GM12872 (cell line): ENCODE data around the gene ITCH.

Source experiments
- TF ChIP-seq, protein P1 (sequence below): IDR thresholded peaks from 3 replicates; pipeline ENCODE4 v1.5.1; 2011; ENCODE audit warnings: low read depth, mild to moderate bottlenecking, low read length, moderate library complexity; ENCODE audit not compliant: insufficient read depth

The ITCH gene

DNA sequence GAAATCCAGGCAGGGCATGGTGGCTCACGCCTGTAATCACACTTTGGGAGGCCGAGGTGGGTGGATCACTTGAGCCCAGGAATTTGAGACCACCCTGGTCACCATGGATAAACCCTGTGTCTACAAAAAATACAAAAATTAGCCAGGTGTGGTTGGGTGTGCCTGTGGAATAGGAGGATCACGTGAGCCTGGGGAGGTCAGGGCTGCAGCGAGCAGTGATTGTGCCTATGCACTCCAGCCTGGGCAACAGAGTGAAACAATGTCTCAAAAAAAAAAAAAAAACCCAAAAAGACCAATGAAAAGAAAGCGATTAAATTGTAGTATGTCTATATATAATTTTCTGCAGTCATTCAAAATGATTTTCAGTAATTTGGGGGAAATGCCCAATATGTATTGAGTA lies 70.3 kb downstream of the ITCH start:
- TF ChIP-seq, protein P1, sequence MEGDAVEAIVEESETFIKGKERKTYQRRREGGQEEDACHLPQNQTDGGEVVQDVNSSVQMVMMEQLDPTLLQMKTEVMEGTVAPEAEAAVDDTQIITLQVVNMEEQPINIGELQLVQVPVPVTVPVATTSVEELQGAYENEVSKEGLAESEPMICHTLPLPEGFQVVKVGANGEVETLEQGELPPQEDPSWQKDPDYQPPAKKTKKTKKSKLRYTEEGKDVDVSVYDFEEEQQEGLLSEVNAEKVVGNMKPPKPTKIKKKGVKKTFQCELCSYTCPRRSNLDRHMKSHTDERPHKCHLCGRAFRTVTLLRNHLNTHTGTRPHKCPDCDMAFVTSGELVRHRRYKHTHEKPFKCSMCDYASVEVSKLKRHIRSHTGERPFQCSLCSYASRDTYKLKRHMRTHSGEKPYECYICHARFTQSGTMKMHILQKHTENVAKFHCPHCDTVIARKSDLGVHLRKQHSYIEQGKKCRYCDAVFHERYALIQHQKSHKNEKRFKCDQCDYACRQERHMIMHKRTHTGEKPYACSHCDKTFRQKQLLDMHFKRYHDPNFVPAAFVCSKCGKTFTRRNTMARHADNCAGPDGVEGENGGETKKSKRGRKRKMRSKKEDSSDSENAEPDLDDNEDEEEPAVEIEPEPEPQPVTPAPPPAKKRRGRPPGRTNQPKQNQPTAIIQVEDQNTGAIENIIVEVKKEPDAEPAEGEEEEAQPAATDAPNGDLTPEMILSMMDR: no peak

DNA sequence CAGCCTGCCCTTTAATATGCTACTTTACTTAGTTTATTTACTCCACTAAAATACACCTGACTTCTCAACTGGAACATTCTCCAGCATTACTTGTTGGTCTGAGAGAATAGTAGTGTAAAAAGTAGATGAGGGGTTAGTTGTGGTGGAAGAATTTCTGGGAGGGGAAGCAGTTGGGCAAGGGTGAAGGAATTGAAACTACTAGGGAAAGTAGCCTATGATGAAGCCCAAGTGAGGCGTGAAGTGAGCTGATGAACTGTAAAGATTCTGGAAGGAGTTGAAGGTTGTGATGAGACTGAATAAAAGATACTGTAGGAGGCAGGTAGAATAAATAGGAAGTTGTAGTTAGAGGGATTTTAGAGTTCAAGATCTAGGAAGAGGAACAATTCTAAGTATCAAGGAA lies 72.5 kb downstream of the ITCH start:
- TF ChIP-seq, protein P1: no peak

DNA sequence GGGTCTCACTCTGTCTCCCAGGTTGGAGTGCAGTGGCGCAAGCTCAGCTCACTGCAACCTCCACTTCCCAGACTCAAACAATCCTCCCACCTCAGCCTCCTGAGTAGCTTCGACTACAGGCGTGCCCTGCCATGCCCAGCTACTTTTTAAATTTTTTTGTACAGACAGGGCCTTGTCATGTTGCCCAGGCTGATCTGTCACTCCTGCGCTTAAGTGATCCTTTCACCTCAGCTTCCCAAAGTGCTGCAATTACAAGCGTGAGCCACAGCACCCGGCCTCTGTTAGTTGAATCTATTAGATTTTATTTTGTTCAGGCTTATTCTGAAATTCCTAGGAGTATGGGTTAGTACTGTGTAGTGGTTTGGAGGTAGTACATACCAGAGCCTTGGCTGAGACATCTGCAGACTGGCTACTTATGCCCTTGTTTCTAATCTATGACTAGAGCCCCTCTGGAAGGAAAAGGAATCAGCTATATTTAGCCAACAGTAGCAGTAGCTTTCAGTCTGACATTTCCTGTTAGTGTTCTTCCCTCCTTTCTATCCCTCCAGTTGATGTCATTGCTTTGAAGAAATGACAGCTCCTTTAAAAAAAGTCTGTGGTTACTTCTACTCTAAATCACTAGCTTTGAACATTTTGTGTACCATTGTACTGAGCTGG lies 74.4 kb downstream of the ITCH start:
- TF ChIP-seq, protein P1: no peak

DNA sequence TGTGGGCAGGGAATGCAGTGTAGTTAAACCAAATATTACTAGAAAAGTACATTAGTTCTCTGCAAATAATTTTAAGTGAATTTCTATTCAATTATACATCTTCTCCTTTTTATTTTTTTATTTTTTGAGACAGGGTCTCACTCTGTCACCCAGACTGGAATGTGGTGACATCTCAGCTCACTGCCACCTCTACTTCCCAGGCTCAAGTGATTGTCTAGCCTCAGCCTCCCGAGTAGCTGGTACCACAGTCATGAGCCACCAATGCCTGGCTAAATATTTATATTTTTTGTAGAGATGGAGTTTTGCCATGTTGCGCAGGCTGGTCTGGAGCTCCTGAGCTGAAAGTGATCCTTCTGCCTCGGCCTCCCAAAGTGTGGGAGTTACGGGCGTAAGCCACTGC lies 76.1 kb downstream of the ITCH start:
- TF ChIP-seq, protein P1: no peak

DNA sequence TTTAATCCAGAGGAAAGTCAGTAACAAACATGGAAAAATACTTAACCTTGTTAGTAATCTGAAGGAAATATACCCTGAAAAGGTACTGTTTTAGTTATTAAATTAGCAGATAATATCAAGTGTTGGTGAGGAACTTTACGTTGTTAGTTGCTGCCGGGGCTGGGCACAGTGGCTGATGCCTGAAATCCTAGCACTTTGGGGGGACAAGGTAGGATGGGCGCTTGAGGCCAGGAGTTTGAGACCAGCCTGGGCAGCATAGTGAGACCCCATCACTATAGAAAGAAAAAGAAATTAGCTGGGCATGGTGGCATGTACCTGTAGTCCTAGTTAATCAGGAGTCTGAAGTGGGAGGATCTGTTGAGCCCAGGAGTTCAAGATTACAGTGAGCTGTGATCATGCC lies 80.5 kb downstream of the ITCH start:
- TF ChIP-seq, protein P1: no peak

DNA sequence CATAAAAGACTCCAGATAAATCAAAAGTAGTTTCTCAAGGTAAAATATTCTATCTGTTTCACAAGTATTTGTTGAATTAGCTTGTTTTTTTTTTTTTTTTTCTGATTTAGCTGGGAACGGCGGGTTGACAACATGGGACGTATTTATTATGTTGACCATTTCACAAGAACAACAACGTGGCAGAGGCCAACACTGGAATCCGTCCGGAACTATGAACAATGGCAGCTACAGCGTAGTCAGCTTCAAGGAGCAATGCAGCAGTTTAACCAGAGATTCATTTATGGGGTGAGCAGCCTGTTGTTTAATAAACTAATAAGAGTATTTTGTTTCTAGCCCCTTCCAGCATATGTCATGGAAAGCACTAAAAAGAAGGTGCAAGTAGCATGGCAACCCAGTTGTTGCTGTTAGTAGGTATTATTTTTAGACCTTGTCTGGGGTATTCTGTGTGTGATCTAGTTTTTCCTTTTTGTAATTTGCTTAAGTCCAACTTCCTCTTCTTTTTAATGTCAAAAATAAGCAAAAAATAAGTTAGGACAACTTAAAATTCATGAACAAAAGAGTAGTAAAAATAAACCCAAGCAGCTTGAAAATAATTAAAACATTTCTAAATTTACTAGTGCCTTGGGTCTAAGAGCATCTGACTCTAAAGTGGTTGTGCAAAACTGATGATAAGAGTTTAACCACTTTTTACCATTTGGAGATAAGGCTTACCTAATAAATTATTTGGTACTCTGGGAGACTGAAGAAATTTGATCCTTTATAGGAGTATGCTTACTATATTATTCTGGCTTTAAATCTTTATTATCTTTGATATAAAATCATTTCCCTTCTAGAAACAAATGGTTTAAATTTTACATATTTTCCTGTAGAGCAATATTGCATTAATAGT lies 82.3 kb downstream of the ITCH start:
- TF ChIP-seq, protein P1: no peak

DNA sequence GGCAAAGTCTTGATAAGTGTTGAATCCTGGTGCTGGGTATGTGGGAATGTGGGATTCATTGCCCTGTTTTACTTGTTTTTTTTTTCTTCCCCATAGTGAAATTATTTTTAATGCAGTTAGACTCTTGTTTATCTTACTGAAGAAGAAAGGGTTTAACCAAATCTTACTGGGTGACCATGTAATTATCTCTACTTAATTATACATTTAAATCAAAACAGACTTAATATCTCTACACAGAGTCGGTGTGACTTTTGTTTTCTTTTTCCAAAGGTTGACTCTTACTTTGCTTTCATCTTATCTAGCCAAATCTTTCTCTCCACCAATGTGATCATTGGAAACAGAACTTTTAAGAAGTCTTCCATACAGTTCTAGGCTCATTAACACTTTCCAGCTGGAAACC lies 85.4 kb downstream of the ITCH start:
- TF ChIP-seq, protein P1: no peak
